Panc1 (cell line): ENCODE results near the gene ZNF554.

Experiments
- CTCF ChIP-seq: fragments of 450-650 bp; IDR thresholded peaks from 2 replicates; pipeline ENCODE4 v1.5.1; 2017; ENCODE audit warnings: mild to moderate bottlenecking
- POLR2AphosphoS5 ChIP-seq: IDR thresholded peaks from 2 replicates; pipeline ENCODE4 v1.6.1; 2012; ENCODE audit warnings: mild to moderate bottlenecking, low read depth, low read length, moderate library complexity
- SIN3A ChIP-seq: IDR thresholded peaks from 2 replicates; pipeline ENCODE4 v1.6.1; 2012; ENCODE audit warnings: low read depth, mild to moderate bottlenecking, low read length, moderate library complexity, borderline replicate concordance; ENCODE audit not compliant: insufficient read depth
- TF ChIP-seq, protein P1 (sequence below), 2 experiments: IDR thresholded peaks; 2 replicates each; pipeline ENCODE4 v1.6.1; 2011 to 2012; ENCODE audit warnings: low read depth in 2 of 2, control low read depth in 1 of 2, low read length in 1 of 2, mild to moderate bottlenecking in 1 of 2, moderate library complexity in 1 of 2; ENCODE audit not compliant: insufficient read depth in 1 of 2

DNA sequence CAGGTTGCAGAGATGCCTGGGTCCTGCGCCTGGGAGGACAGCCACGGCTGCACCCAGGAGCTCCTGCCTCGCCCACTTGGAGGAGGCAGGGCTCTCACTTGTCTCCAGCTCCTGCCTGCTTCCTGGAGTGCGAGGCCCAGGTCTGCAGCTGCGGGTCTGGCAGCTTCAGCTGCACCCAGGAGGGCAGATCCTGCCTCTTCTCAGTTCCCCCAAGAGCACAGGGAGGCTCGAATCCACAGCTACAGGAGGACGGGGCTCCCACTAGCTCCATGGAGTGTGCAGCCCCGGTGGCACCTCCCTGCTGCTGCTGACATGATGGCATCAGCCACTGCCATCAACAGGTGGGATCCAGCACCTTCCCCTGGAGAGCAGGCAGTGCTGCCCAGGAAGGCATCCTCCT lies 4.5 kb downstream of the ZNF554 start:
- TF ChIP-seq CTCF (no peak), POLR2AphosphoS5 (no peak), SIN3A (no peak)
- TF ChIP-seq, protein P1, sequence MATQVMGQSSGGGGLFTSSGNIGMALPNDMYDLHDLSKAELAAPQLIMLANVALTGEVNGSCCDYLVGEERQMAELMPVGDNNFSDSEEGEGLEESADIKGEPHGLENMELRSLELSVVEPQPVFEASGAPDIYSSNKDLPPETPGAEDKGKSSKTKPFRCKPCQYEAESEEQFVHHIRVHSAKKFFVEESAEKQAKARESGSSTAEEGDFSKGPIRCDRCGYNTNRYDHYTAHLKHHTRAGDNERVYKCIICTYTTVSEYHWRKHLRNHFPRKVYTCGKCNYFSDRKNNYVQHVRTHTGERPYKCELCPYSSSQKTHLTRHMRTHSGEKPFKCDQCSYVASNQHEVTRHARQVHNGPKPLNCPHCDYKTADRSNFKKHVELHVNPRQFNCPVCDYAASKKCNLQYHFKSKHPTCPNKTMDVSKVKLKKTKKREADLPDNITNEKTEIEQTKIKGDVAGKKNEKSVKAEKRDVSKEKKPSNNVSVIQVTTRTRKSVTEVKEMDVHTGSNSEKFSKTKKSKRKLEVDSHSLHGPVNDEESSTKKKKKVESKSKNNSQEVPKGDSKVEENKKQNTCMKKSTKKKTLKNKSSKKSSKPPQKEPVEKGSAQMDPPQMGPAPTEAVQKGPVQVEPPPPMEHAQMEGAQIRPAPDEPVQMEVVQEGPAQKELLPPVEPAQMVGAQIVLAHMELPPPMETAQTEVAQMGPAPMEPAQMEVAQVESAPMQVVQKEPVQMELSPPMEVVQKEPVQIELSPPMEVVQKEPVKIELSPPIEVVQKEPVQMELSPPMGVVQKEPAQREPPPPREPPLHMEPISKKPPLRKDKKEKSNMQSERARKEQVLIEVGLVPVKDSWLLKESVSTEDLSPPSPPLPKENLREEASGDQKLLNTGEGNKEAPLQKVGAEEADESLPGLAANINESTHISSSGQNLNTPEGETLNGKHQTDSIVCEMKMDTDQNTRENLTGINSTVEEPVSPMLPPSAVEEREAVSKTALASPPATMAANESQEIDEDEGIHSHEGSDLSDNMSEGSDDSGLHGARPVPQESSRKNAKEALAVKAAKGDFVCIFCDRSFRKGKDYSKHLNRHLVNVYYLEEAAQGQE (IDR thresholded peaks at IDR 0.05; ENCODE audit: insufficient read depth in 1 of 2, low read depth in 2 of 2, low read length in 1 of 2), result no peak
